H1 (cell line): ENCODE results near the gene SSMEM1. TPM values are rescaled to one million over a fixed set of nuclear protein-coding genes. Genes with fewer than 3 reads are reported as not detected.

ENCODE experiments used
- CTCF ChIA-PET: fragments of 300-600 bp; sonication (Branson Sonifier 250); formaldehyde crosslinking; loops from one replicate; lab custom pipeline; 2021; ENCODE audit not compliant: partially characterized antibody; lab: Charles Lee
- POLR2A ChIA-PET: fragments of 300-600 bp; sonication (Branson Sonifier 250); formaldehyde crosslinking; loops from one replicate; lab custom pipeline; 2021; ENCODE audit warnings: inconsistent platforms; ENCODE audit not compliant: partially characterized antibody; lab: Charles Lee
- DNase-seq, 2 experiments: peaks; one replicate each; pipeline versions ENCODE4 v3.0.0 to v3.0.0-alpha.2; 2010 to 2022; ENCODE audit warnings: low spot score in 2 of 2, low read depth in 1 of 2, mixed read lengths in 1 of 2
- FAIRE-seq: peaks from 2 replicates; lab custom pipeline; 2011; peaks lifted over from hg19 to GRCh38; lab: Jason Lieb, UNC
- H2AFZ ChIP-seq: 2 replicates; pipeline ENCODE4 v1.8.1; 2012; ENCODE audit warnings: low read length, inconsistent platforms
- H2AK5ac ChIP-seq: 2 replicates; pipeline ENCODE4 v1.6.1; 2013; ENCODE audit warnings: low read depth, low read length
- H2BK120ac ChIP-seq: replicated peaks from 2 replicates; pipeline ENCODE3; 2013; ENCODE audit warnings: low read depth, low read length, inconsistent platforms
- H2BK12ac ChIP-seq: 2 replicates; pipeline ENCODE4 v1.6.1; 2013; ENCODE audit warnings: low read depth, low read length
- H2BK15ac ChIP-seq: 2 replicates; pipeline ENCODE4 v1.6.1; 2013; ENCODE audit warnings: low read length
- H2BK20ac ChIP-seq: 2 replicates; pipeline ENCODE4 v1.6.1; 2013; ENCODE audit warnings: low read length
- H2BK5ac ChIP-seq: 2 replicates; pipeline ENCODE4 v1.6.1; 2013; ENCODE audit warnings: low read depth, low read length
- H3K14ac ChIP-seq: 2 replicates; pipeline ENCODE4 v1.6.1; 2013; ENCODE audit warnings: inconsistent platforms; ENCODE audit not compliant: insufficient read length
- H3K18ac ChIP-seq: 2 replicates; pipeline ENCODE4 v1.6.1; 2013; ENCODE audit warnings: low read length; ENCODE audit errors: extremely low read depth
- H3K23ac ChIP-seq: 2 replicates; pipeline ENCODE4 v1.6.1; 2013; ENCODE audit warnings: inconsistent platforms; ENCODE audit not compliant: insufficient read length
- H3K23me2 ChIP-seq: 2 replicates; pipeline ENCODE4 v1.6.1; 2013; ENCODE audit warnings: low read depth, low read length
- H3K27ac ChIP-seq: 2 replicates; pipeline ENCODE4 v1.6.1; 2011; ENCODE audit warnings: low read depth, low read length, inconsistent platforms
- H3K27me3 ChIP-seq, 4 experiments: replicated peaks in 1 of 4; 1 replicate in 1 of 4; 2 replicates in 3 of 4; pipeline versions ENCODE4 v1.6.1 to v1.8.1; 2011 to 2013; ENCODE audit warnings: low read length in 3 of 4, mild to moderate bottlenecking in 3 of 4, inconsistent platforms in 2 of 4, mixed read lengths in 2 of 4, moderate library complexity in 1 of 4; ENCODE audit not compliant: control insufficient read depth in 3 of 4, insufficient read depth in 3 of 4; ENCODE audit errors: extremely low read depth in 1 of 4
- H3K36me3 ChIP-seq, 4 experiments: 2 replicates each; pipeline versions ENCODE4 v1.6.1 to v1.8.1; 2011 to 2013; ENCODE audit warnings: mild to moderate bottlenecking in 4 of 4, low read length in 3 of 4, moderate library complexity in 2 of 4, control low read depth in 1 of 4, inconsistent platforms in 1 of 4; ENCODE audit not compliant: insufficient read depth in 4 of 4, control insufficient read depth in 2 of 4
- H3K4ac ChIP-seq: replicated peaks from 2 replicates; pipeline ENCODE3; 2013; ENCODE audit warnings: low read length, low read depth, mixed read lengths, inconsistent platforms; ENCODE audit not compliant: insufficient read length
- H3K4me1 ChIP-seq, 4 experiments: replicated peaks in 1 of 4; 1 replicate in 1 of 4; 2 replicates in 3 of 4; pipeline versions ENCODE4 v1.6.1 to v1.8.1; 2011 to 2013; ENCODE audit warnings: low read length in 3 of 4, inconsistent platforms in 2 of 4, mixed read lengths in 1 of 4; ENCODE audit not compliant: insufficient read depth in 4 of 4, control insufficient read depth in 3 of 4
- H3K4me2 ChIP-seq, 2 experiments: 2 replicates each; pipeline versions ENCODE4 v1.6.1 to v1.8.1; 2011 to 2013; ENCODE audit warnings: low read depth in 2 of 2, low read length in 2 of 2, control low read depth in 1 of 2, inconsistent platforms in 1 of 2, mild to moderate bottlenecking in 1 of 2; ENCODE audit not compliant: insufficient read depth in 1 of 2
- H3K4me3 ChIP-seq, 4 experiments: fragments of 200-600, 300-600 bp in 1 of 4; sonication (generic), shearing (Covaris generic), sonication (Bioruptor Twin) in 1 of 4; 2 replicates each; pipeline versions ENCODE4 v1.5.1 to v1.8.1; 2011 to 2016; ENCODE audit warnings: low read length in 4 of 4, low read depth in 3 of 4, control low read depth in 2 of 4, inconsistent platforms in 2 of 4, mild to moderate bottlenecking in 2 of 4, mixed read lengths in 1 of 4, moderate library complexity in 1 of 4; ENCODE audit not compliant: insufficient read depth in 2 of 4; ENCODE audit errors: extremely low read depth in 1 of 4
- H3K56ac ChIP-seq: replicated peaks from 2 replicates; pipeline ENCODE3; 2013; ENCODE audit warnings: low read depth, mild to moderate bottlenecking, mixed read lengths, low read length, inconsistent platforms; ENCODE audit not compliant: insufficient read length
- H3K79me1 ChIP-seq: 2 replicates; pipeline ENCODE4 v1.6.1; 2013; ENCODE audit warnings: low read depth, low read length, control low read depth
- H3K79me2 ChIP-seq, 2 experiments: 2 replicates each; pipeline versions ENCODE4 v1.6.1 to v1.8.1; 2012 to 2013; ENCODE audit warnings: low read length in 2 of 2, mild to moderate bottlenecking in 2 of 2, inconsistent platforms in 1 of 2; ENCODE audit not compliant: insufficient read depth in 2 of 2, control insufficient read depth in 1 of 2
- H3K9ac ChIP-seq, 4 experiments: replicated peaks in 1 of 4; 1 replicate in 1 of 4; 2 replicates in 3 of 4; pipeline versions ENCODE4 v1.6.1 to v1.8.1; 2011 to 2013; ENCODE audit warnings: low read depth in 3 of 4, low read length in 3 of 4, control low read depth in 2 of 4, mild to moderate bottlenecking in 2 of 4, moderate library complexity in 2 of 4, inconsistent platforms in 1 of 4; ENCODE audit errors: extremely low read depth in 1 of 4
- H3K9me3 ChIP-seq, 2 experiments: 2 replicates each; pipeline versions ENCODE4 v1.6.1 to v1.8.1; 2012 to 2013; ENCODE audit warnings: mild to moderate bottlenecking in 2 of 2, moderate library complexity in 2 of 2, control low read depth in 1 of 2, inconsistent platforms in 1 of 2, low read depth in 1 of 2, low read length in 1 of 2, mixed read lengths in 1 of 2; ENCODE audit not compliant: insufficient read depth in 2 of 2
- H4K20me1 ChIP-seq, 2 experiments: replicated peaks in 1 of 2; 2 replicates each; pipeline versions ENCODE3 to v1.8.1; 2011 to 2013; ENCODE audit warnings: inconsistent platforms in 2 of 2, low read length in 2 of 2, mild to moderate bottlenecking in 1 of 2; ENCODE audit not compliant: insufficient read depth in 2 of 2, control insufficient read depth in 1 of 2
- H4K5ac ChIP-seq: 2 replicates; pipeline ENCODE4 v1.6.1; 2013; ENCODE audit warnings: low read length, low read depth, mixed read lengths, inconsistent platforms; ENCODE audit not compliant: insufficient read length
- H4K8ac ChIP-seq: 2 replicates; pipeline ENCODE4 v1.8.0; 2013; ENCODE audit warnings: mild to moderate bottlenecking, moderate library complexity, low read length, inconsistent platforms; ENCODE audit not compliant: insufficient read depth; ENCODE audit errors: extremely low read depth
- H4K91ac ChIP-seq: replicated peaks from 2 replicates; pipeline ENCODE3; 2013; ENCODE audit warnings: low read length, mixed read lengths, inconsistent platforms; ENCODE audit not compliant: insufficient read length
- ASH2L ChIP-seq: fragments of 200-600, 300-600 bp; sonication (generic); IDR thresholded peaks from one replicate; pipeline ENCODE4 v1.7.1; 2017; ENCODE audit warnings: low read length
- ATF2 ChIP-seq: IDR thresholded peaks from 2 replicates; pipeline ENCODE4 v1.6.1; 2012; ENCODE audit warnings: low read length, inconsistent platforms
- GABPA ChIP-seq: IDR thresholded peaks from 2 replicates; pipeline ENCODE4 v1.6.1; 2011; ENCODE audit warnings: mild to moderate bottlenecking, low read length, moderate library complexity, borderline replicate concordance; ENCODE audit not compliant: insufficient read depth
- JUN ChIP-seq: IDR thresholded peaks from 2 replicates; pipeline ENCODE4 v1.6.1; 2011; ENCODE audit warnings: low read depth, mild to moderate bottlenecking, improper control_type of control experiment, low read length
- POLR2AphosphoS5 ChIP-seq: IDR thresholded peaks from 2 replicates; pipeline ENCODE4 v1.6.1; 2011; ENCODE audit warnings: low read depth, low read length
- RAD21 ChIP-seq, 2 experiments: IDR thresholded peaks in 1 of 2; conservative IDR thresholded peaks in 1 of 2; 2 replicates each; pipeline ENCODE4 v1.6.1; 2011; ENCODE audit warnings: low read depth in 2 of 2, low read length in 2 of 2, improper control_type of control experiment in 1 of 2, inconsistent platforms in 1 of 2, mild to moderate bottlenecking in 1 of 2, moderate library complexity in 1 of 2
- RNF2 ChIP-seq: fragments of 200-900, 300-1000 bp; sonication (generic); IDR thresholded peaks from 2 replicates; pipeline ENCODE4 v1.7.1; 2016; ENCODE audit warnings: borderline replicate concordance, low read depth, mild to moderate bottlenecking, antibody characterized with exemption, low read length; ENCODE audit not compliant: poor library complexity, severe bottlenecking; ENCODE audit errors: missing control alignments
- SIRT6 ChIP-seq: IDR thresholded peaks from one replicate; pipeline ENCODE4 v1.7.1; 2012; ENCODE audit warnings: low read length, inconsistent platforms
- SIX5 ChIP-seq: IDR thresholded peaks from 2 replicates; pipeline ENCODE4 v1.6.1; 2011; ENCODE audit warnings: mild to moderate bottlenecking, low read depth, low read length
- TBP ChIP-seq: IDR thresholded peaks from 2 replicates; pipeline ENCODE4 v1.6.1; 2011; ENCODE audit warnings: low read depth, low read length, improper control_type of control experiment
- ZNF274 ChIP-seq: IDR thresholded peaks from 2 replicates; pipeline ENCODE4 v1.7.0; 2012; ENCODE audit warnings: low read length, borderline replicate concordance; ENCODE audit errors: extremely low read depth
- WGBS, 2 experiments: shearing (Covaris generic) in 1 of 2; methylation state at CpG; one replicate each; pipeline versions ENCODE4 v1.1.6 to v1.1.7; 2013 to 2015; ENCODE audit warnings: low lambda C conversion rate in 2 of 2, mixed read lengths in 2 of 2, inconsistent platforms in 1 of 2, low coverage in 1 of 2, missing lambda C conversion rate in 1 of 2; ENCODE audit not compliant: insufficient replicate concordance in 2 of 2, insufficient coverage in 1 of 2, insufficient read length in 1 of 2; ENCODE audit errors: extremely low coverage in 1 of 2, missing lambda C conversion rate in 1 of 2; 5-methylcytosine and 5-hydroxymethylcytosine counted together
- polyA plus RNA-seq, 7 experiments: library from polyadenylated mRNA; depleted of rRNA in 3 of 7; stranded (reverse) in 5 of 7; unstranded in 2 of 7; fragments of >200 nt in 5 of 7; fragments of 200-250 nt in 2 of 7; gene quantifications; 1 replicate in 5 of 7; 2 replicates in 1 of 7; 4 replicates in 1 of 7; pipeline versions ENCODE4 v1.2.1 to v1.2.3, GENCODE V29; 2011 to 2013; ENCODE audit warnings: missing spikeins in 2 of 7, mixed read lengths in 2 of 7
- total RNA-seq: library from RNA; stranded (reverse); fragmentation: NEBNext Ultra II Directional; extraction: Animal tissue kit (Norgen Biotek cat#: 25700); gene quantifications from 2 replicates; pipeline ENCODE4 v1.2.1, GENCODE V29; 2021

Gene SSMEM1
- total and polyA plus RNA-seq, 2 of the 8 experiments (the other 6 are each of a cell fraction or from before 2014, with no cell fraction given) = not detected

DNA sequence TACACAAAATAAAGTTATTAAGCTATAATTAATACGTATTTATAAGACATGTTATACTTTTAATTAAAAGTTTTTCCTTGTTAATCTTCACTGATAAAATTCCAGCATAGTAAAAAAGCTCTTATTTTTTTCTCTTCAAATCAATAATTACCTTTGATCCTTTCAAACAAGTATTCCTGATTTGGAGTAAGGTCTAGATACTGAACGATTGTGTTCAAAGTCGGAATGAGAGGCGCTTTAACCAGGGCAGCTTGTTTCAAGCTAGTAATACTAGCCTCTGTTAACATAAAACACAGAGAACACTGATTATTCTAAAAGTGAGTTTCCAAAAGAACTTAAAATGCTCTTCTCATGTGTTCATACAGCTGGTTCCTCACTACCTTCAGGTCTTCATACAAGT, 29.4 kb upstream of the SSMEM1 start:
- WGBS, 2 experiments = 93% methylated on average over 4 of the region's 4 CpGs; no CpG with 5 or more reads in 1 of the 2 experiments
- POLR2A ChIA-PET = interaction anchor here (0.7 kb wide), 1 partner anchor 27 kb away, joined by 4 read pairs; the partner anchor contains the start of gene TMEM209

More for the DNA sequence above, 29.4 kb upstream of the SSMEM1 start:
- Histone ChIP-seq H3K79me2 (no peaks in the 10 kb centered on the region), H3K79me1 (no peaks in the 10 kb centered on the region), H2AK5ac (no peak overlapping the region), H3K4me2 (no peak overlapping the region), H4K20me1 (no peaks in the 10 kb centered on the region), H3K23ac (no peak overlapping the region), H3K27me3 (no peaks in the 10 kb centered on the region), H3K23me2 (no peaks in the 10 kb centered on the region), H2BK20ac (no peak overlapping the region), H2AFZ (no peak overlapping the region), H3K36me3 (peaks cover 6 to 55% (median 23%) of the 10 kb centered on the region in 4 experiments; a peak in 7 of 8 replicates), H2BK120ac (no peak overlapping the region), H3K4me3 (no peak overlapping the region), H3K18ac (no peak overlapping the region), H3K27ac (no peak overlapping the region), H3K4me1 (no peaks in the 10 kb centered on the region), H3K14ac (no peak overlapping the region), H2BK5ac (no peak overlapping the region), H3K4ac (no peak overlapping the region), H4K91ac (no peak overlapping the region), H3K9me3 (no peaks in the 10 kb centered on the region), H3K56ac (no peak overlapping the region), H2BK15ac (no peak overlapping the region), H2BK12ac (no peak overlapping the region), H3K9ac (no peak overlapping the region), H4K5ac (no peak overlapping the region), H4K8ac (no peak overlapping the region)
- FAIRE-seq (no peak), DNase-seq (no peak)
- TF ChIP-seq TBP (no peak), ZNF274 (no peak), SIX5 (no peak), RNF2 (no peak), ASH2L (no peak), ATF2 (no peak), SIRT6 (no peak), RAD21 (IDR thresholded peaks at IDR 0.05 in 1 of 2, conservative IDR thresholded peaks at IDR 0.05 in 1 of 2; ENCODE audit: low read depth in 2 of 2, low read length in 2 of 2) (no peak), POLR2AphosphoS5 (no peak), GABPA (no peak), JUN (no peak)
- CTCF ChIA-PET = interaction anchor here (0.6 to 3.1 kb wide), 5 partner anchors 11 to 646 kb away, joined by 3 to 8 read pairs (median 3); no protein-coding TSS in a partner anchor
